H9 (cell line): ENCODE data around the gene ENOX1. TPM values are rescaled to one million over a fixed set of nuclear protein-coding genes. Genes with fewer than 3 reads are reported as not detected.
"Not testable (repeated sequence)": the region's sequence is repeated elsewhere in the genome, so short reads cannot be mapped to it uniquely, and the experiment has no call there.

ENCODE experiments used
- DNase-seq: peaks from one replicate; pipeline ENCODE4 v3.0.0-alpha.2; 2017
- H2AFZ ChIP-seq: one replicate; pipeline ENCODE4 v1.6.1; 2013; ENCODE audit warnings: mild to moderate bottlenecking, low read length, control low read depth, moderate library complexity
- H2AK5ac ChIP-seq: 2 replicates; pipeline ENCODE4 v1.6.1; 2013; ENCODE audit warnings: low read length, control low read depth, mixed read lengths; ENCODE audit not compliant: insufficient read length
- H2BK120ac ChIP-seq: one replicate; pipeline ENCODE4 v1.6.1; 2013; ENCODE audit warnings: low read depth, mild to moderate bottlenecking, low read length, control low read depth, inconsistent platforms; ENCODE audit not compliant: poor library complexity, severe bottlenecking
- H2BK12ac ChIP-seq: 2 replicates; pipeline ENCODE4 v1.6.1; 2013; ENCODE audit warnings: low read length, control low read depth, mixed read lengths, low read depth; ENCODE audit not compliant: insufficient read length
- H2BK15ac ChIP-seq: 2 replicates; pipeline ENCODE4 v1.6.1; 2013; ENCODE audit warnings: low read depth, low read length, control low read depth
- H2BK20ac ChIP-seq: one replicate; pipeline ENCODE4 v1.6.1; 2013; ENCODE audit warnings: low read depth, mild to moderate bottlenecking, low read length, control low read depth, inconsistent platforms; ENCODE audit not compliant: poor library complexity, severe bottlenecking
- H2BK5ac ChIP-seq: 2 replicates; pipeline ENCODE4 v1.6.1; 2013; ENCODE audit warnings: low read length, control low read depth, mixed read lengths; ENCODE audit not compliant: insufficient read length
- H3K14ac ChIP-seq: 2 replicates; pipeline ENCODE4 v1.6.1; 2013; ENCODE audit warnings: low read length, control low read depth; ENCODE audit not compliant: insufficient read depth
- H3K18ac ChIP-seq: 2 replicates; pipeline ENCODE4 v1.6.1; 2013; ENCODE audit warnings: low read depth, mild to moderate bottlenecking, mixed read lengths, low read length, control low read depth; ENCODE audit not compliant: insufficient read length
- H3K23ac ChIP-seq: 2 replicates; pipeline ENCODE4 v1.6.1; 2013; ENCODE audit warnings: low read length, control low read depth, mixed read lengths, low read depth; ENCODE audit not compliant: insufficient read length
- H3K23me2 ChIP-seq: 2 replicates; pipeline ENCODE4 v1.6.1; 2013; ENCODE audit warnings: low read depth, mild to moderate bottlenecking, mixed read lengths, low read length, control low read depth; ENCODE audit not compliant: insufficient read length, poor library complexity, severe bottlenecking
- H3K27ac ChIP-seq: 2 replicates; pipeline ENCODE4 v1.5.1; 2013; ENCODE audit warnings: low read length, control low read depth, mixed read lengths, low read depth; ENCODE audit not compliant: insufficient read length
- H3K27me3 ChIP-seq: 2 replicates; pipeline ENCODE4 v1.6.1; 2013; ENCODE audit warnings: low read length, control low read depth, inconsistent platforms; ENCODE audit not compliant: insufficient read depth
- H3K4ac ChIP-seq: 2 replicates; pipeline ENCODE4 v1.6.1; 2013; ENCODE audit warnings: low read depth, mild to moderate bottlenecking, control low read depth, inconsistent platforms, low read length, moderate library complexity
- H3K4me1 ChIP-seq: 2 replicates; pipeline ENCODE4 v1.6.1; 2013; ENCODE audit warnings: low read length, control low read depth, inconsistent platforms; ENCODE audit not compliant: insufficient read depth
- H3K4me2 ChIP-seq: 2 replicates; pipeline ENCODE4 v1.6.1; 2013; ENCODE audit warnings: low read length, control low read depth, mixed read lengths; ENCODE audit not compliant: insufficient read length, insufficient read depth
- H3K56ac ChIP-seq: 2 replicates; pipeline ENCODE4 v1.6.1; 2013; ENCODE audit warnings: low read depth, mild to moderate bottlenecking, mixed read lengths, low read length, control low read depth; ENCODE audit not compliant: insufficient read length
- H3K79me1 ChIP-seq: 2 replicates; pipeline ENCODE4 v1.6.1; 2013; ENCODE audit warnings: low read depth, mild to moderate bottlenecking, moderate library complexity, low read length, control low read depth, inconsistent platforms; ENCODE audit not compliant: insufficient read depth, poor library complexity, severe bottlenecking
- H3K79me2 ChIP-seq: 2 replicates; pipeline ENCODE4 v1.6.1; 2013; ENCODE audit warnings: low read length, control low read depth, inconsistent platforms; ENCODE audit not compliant: insufficient read depth
- H3K9ac ChIP-seq: 2 replicates; pipeline ENCODE4 v1.6.1; 2013; ENCODE audit warnings: low read length, control low read depth, mixed read lengths; ENCODE audit not compliant: insufficient read length; ENCODE audit errors: extremely low read depth
- H3K9me3 ChIP-seq: one replicate; pipeline ENCODE4 v1.6.1; 2013; ENCODE audit warnings: low read depth, low read length, inconsistent platforms; ENCODE audit not compliant: control insufficient read depth
- H3T11ph ChIP-seq: one replicate; pipeline ENCODE4 v1.6.1; 2013; ENCODE audit warnings: mild to moderate bottlenecking, low read length, control low read depth, inconsistent platforms
- H4K20me1 ChIP-seq: one replicate; pipeline ENCODE4 v1.6.1; 2013; ENCODE audit not compliant: control insufficient read depth, insufficient read length, insufficient read depth
- H4K5ac ChIP-seq: 2 replicates; pipeline ENCODE4 v1.6.1; 2013; ENCODE audit warnings: low read depth, mild to moderate bottlenecking, mixed read lengths, low read length, control low read depth; ENCODE audit not compliant: insufficient read length
- H4K8ac ChIP-seq: replicated peaks from 2 replicates; pipeline ENCODE4 v1.6.1; 2013; ENCODE audit warnings: low read length, control low read depth, mixed read lengths, low read depth; ENCODE audit not compliant: insufficient read length
- H4K91ac ChIP-seq: 2 replicates; pipeline ENCODE4 v1.6.1; 2013; ENCODE audit warnings: low read depth, mild to moderate bottlenecking, moderate library complexity, mixed read lengths, low read length, control low read depth; ENCODE audit not compliant: insufficient read length
- H3K27ac Mint-ChIP-seq, 3 experiments: 2 replicates in 2 of 3; 3 replicates in 1 of 3; pipeline ENCODE4 v1.8.0; 2020 to 2021; ENCODE audit warnings: mixed read lengths in 3 of 3, mild to moderate bottlenecking in 1 of 3, moderate library complexity in 1 of 3
- H3K27me3 Mint-ChIP-seq: 2 replicates; pipeline ENCODE4 v1.8.0; 2021; ENCODE audit warnings: low read depth, mild to moderate bottlenecking, moderate library complexity, mixed read lengths
- H3K36me3 Mint-ChIP-seq, 3 experiments: 2 replicates in 2 of 3; 3 replicates in 1 of 3; pipeline ENCODE4 v1.8.0; 2020 to 2021; ENCODE audit warnings: low read depth in 3 of 3, mixed read lengths in 3 of 3; ENCODE audit not compliant: insufficient read depth in 1 of 3
- H3K4me1 Mint-ChIP-seq, 2 experiments: 2 replicates each; pipeline ENCODE4 v1.8.0; 2020; ENCODE audit warnings: mixed read lengths in 2 of 2
- H3K4me3 Mint-ChIP-seq, 2 experiments: 2 replicates in 1 of 2; 3 replicates in 1 of 2; pipeline ENCODE4 v1.8.0; 2020 to 2021; ENCODE audit warnings: mild to moderate bottlenecking in 2 of 2, mixed read lengths in 2 of 2, moderate library complexity in 1 of 2
- H3K9me3 Mint-ChIP-seq, 2 experiments: 2 replicates in 1 of 2; 3 replicates in 1 of 2; pipeline ENCODE4 v1.8.0; 2020; ENCODE audit warnings: mild to moderate bottlenecking in 2 of 2, mixed read lengths in 2 of 2, moderate library complexity in 1 of 2
- WGBS: extraction: QIAGEN DNeasy Blood & Tissue Kit; methylation state at CpG from one replicate; pipeline ENCODE4 v1.1.7; 2013; ENCODE audit warnings: missing lambda C conversion rate, low lambda C conversion rate, mixed read lengths; ENCODE audit not compliant: insufficient read length; ENCODE audit errors: extremely low coverage; 5-methylcytosine and 5-hydroxymethylcytosine counted together
- total RNA-seq: library from RNA; stranded (reverse); gene quantifications from 2 replicates; pipeline ENCODE4 v1.2.1, GENCODE V29; 2021
- TF ChIP-seq, protein P1 (sequence below): fragments of 200-600 bp; sonication (generic); conservative IDR thresholded peaks from 3 replicates; pipeline ENCODE4 v1.8.0; 2021; ENCODE audit warnings: antibody characterized with exemption, mild to moderate bottlenecking

ENOX1 gene
- total RNA-seq, 1 experiment from 2014 or later = 0.24 TPM

GRCh38 chr13:43170506-43170905 is 616.3 kb downstream of the ENOX1 start:
- no peak overlapping the region for H2BK5ac ChIP-seq
- no peak overlapping the region for H2AFZ ChIP-seq
- H2BK12ac ChIP-seq = no peak overlapping the region
- H3K9ac ChIP-seq = no peak overlapping the region
- no CpG with 5 or more reads among the region's 2 CpGs for WGBS
- H3K9me3 ChIP-seq = no peaks in the 10 kb centered on the region
- no peak overlapping the region for H3T11ph ChIP-seq
- Mint-ChIP-seq H3K4me3 (no peak overlapping the region), H3K36me3 (peaks cover 0 to 10% (median 6%) of the 10 kb centered on the region in 3 experiments; a peak in 3 of 7 replicates), H3K4me1 (peaks cover 9 to 13% of the 10 kb centered on the region in 2 experiments), H3K27me3 (no peaks in the 10 kb centered on the region), H3K9me3 (peaks cover 7 to 17% of the 10 kb centered on the region in 2 experiments; a peak in 4 of 5 replicates), H3K27ac (peak overlapping the region in 1 of 3 experiments; percentile 84; a peak in 2 of 7 replicates)
- H4K8ac ChIP-seq = no peak overlapping the region
- no peak overlapping the region for H4K91ac ChIP-seq
- H3K18ac ChIP-seq = no peak overlapping the region
- TF ChIP-seq, protein P1, sequence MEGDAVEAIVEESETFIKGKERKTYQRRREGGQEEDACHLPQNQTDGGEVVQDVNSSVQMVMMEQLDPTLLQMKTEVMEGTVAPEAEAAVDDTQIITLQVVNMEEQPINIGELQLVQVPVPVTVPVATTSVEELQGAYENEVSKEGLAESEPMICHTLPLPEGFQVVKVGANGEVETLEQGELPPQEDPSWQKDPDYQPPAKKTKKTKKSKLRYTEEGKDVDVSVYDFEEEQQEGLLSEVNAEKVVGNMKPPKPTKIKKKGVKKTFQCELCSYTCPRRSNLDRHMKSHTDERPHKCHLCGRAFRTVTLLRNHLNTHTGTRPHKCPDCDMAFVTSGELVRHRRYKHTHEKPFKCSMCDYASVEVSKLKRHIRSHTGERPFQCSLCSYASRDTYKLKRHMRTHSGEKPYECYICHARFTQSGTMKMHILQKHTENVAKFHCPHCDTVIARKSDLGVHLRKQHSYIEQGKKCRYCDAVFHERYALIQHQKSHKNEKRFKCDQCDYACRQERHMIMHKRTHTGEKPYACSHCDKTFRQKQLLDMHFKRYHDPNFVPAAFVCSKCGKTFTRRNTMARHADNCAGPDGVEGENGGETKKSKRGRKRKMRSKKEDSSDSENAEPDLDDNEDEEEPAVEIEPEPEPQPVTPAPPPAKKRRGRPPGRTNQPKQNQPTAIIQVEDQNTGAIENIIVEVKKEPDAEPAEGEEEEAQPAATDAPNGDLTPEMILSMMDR = no peak
- no peak overlapping the region for H2AK5ac ChIP-seq
- H3K23me2 ChIP-seq = no peaks in the 10 kb centered on the region
- no peak overlapping the region for H3K14ac ChIP-seq
- H3K27ac ChIP-seq = no peak overlapping the region
- DNase-seq = no peak
- no peaks in the 10 kb centered on the region for H3K79me2 ChIP-seq
- H2BK15ac ChIP-seq = no peak overlapping the region
- H3K23ac ChIP-seq = no peak overlapping the region
- no peak overlapping the region for H3K56ac ChIP-seq
- H3K27me3 ChIP-seq = no peaks in the 10 kb centered on the region
- H3K4ac ChIP-seq = no peak overlapping the region
- H2BK20ac ChIP-seq = no peak overlapping the region
- H4K20me1 ChIP-seq = no peaks in the 10 kb centered on the region
- H3K79me1 ChIP-seq = no peaks in the 10 kb centered on the region
- no peaks in the 10 kb centered on the region for H3K4me1 ChIP-seq
- no peak overlapping the region for H2BK120ac ChIP-seq
- no peak overlapping the region for H3K4me2 ChIP-seq
- no peak overlapping the region for H4K5ac ChIP-seq

GRCh38 chr13:43168434-43168833 is 618.3 kb downstream of the ENOX1 start:
- WGBS = no CpG with 5 or more reads among the region's 3 CpGs
- not testable (repeated sequence) for H3K79me2 ChIP-seq, H3K4me3 Mint-ChIP-seq

More at GRCh38 chr13:43168434-43168833, 618.3 kb downstream of the ENOX1 start:
- Mint-ChIP-seq H3K36me3 (peaks cover 0 to 20% (median 8%) of the 10 kb centered on the region in 3 experiments; a peak in 5 of 7 replicates), H3K4me1 (peaks cover 9 to 13% of the 10 kb centered on the region in 2 experiments), H3K9me3 (peaks cover 19 to 30% of the 10 kb centered on the region in 2 experiments)
- not testable (repeated sequence) for H3K9me3 ChIP-seq, H3K27ac Mint-ChIP-seq, H3K27ac ChIP-seq, H4K8ac ChIP-seq, H3K14ac ChIP-seq, H3K4me1 ChIP-seq, H3K18ac ChIP-seq, H4K91ac ChIP-seq, H3K27me3 ChIP-seq, H3K4me2 ChIP-seq, H2BK15ac ChIP-seq, H2BK120ac ChIP-seq, H3K9ac ChIP-seq, H4K20me1 ChIP-seq, H2BK12ac ChIP-seq, H4K5ac ChIP-seq, H3K23ac ChIP-seq, H3K56ac ChIP-seq, DNase-seq, H3K27me3 Mint-ChIP-seq, H3K79me1 ChIP-seq, H3K23me2 ChIP-seq, H2AK5ac ChIP-seq, H3K4ac ChIP-seq, H2BK5ac ChIP-seq, H2AFZ ChIP-seq, H3T11ph ChIP-seq, H2BK20ac ChIP-seq
